ENCODE results near the gene TAX1BP3. TPM values are rescaled to one million over a fixed set of nuclear protein-coding genes. Genes with fewer than 3 reads are reported as not detected.
A peak's percentile ranks its signal among the peaks of the same experiment; 100 is the strongest.

Gene TAX1BP3
- total and polyA plus RNA-seq, 7 experiments from 2014 or later = 10.5 to 34.0 (median 13.3) TPM

DNA sequence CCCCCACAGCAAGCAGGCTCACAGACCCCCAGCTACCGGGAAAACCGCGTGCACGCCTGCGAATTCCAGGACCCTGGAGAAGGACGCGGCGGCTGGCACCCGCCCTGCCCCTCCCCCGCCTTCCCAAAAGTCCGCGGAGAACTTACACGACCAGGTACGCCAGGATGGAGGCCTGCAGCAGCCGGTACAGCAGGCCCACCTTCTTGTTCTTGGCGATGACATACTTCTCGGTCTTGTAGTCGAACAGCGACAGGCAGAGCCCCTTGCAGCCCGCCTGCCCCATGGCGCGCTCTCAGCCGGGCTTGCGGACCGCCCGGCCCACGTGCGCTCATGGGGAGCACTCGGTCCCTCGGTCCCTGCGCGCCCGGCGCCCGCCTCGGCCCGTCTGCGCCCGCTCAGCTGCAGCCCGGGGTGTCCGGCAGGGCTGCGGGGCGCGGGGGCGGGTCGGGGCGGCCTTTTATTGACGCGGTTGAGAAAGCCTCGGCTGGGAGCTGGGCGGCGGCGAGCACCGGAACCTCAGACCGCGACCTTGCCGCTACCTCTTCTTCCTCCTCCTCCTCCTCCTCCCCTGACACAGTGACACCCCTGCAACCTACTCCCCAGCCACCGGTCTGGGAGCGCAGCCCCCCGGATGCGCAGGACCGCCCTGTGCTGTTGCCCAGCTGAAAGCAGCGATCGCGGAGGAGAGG is 27.5 kb upstream of the TAX1BP3 start, which contains the start of gene P2RX5:
Gene P2RX5, minus strand, starts transcription at position 433 of the 689 bp plus-strand sequence. Its CDS starts 150 bp downstream, at position 283.
- H3K27me3 Mint-ChIP-seq = no peaks in the 10 kb centered on the region
- peak within 1 kb of the TSS; percentile 61 for H3K27ac ChIP-seq (ENCODE audit: low read depth, low read length)
- DNase-seq (peak in 8 of 9 donors; percentile 24 to 59 (median 35)), ATAC-seq (peak; percentile 71)
- peaks cover 0 to 16% (median 0%) of the 10 kb centered on the region in 5 donors for H3K36me3 Mint-ChIP-seq
- H3K4me3 ChIP-seq (ENCODE audit: low read length) = peak within 1 kb of the TSS; percentile 82
- peak within 1 kb of the TSS in 8 of 9 donors; percentile 67 to 95 (median 86) for H3K27ac Mint-ChIP-seq
- H3K9me3 ChIP-seq (ENCODE audit: control insufficient read depth in 2 of 3, low read length in 3 of 3) = no peaks in the 10 kb centered on the region
- H3K9me3 Mint-ChIP-seq = peaks cover 0 to 2% (median 0%) of the 10 kb centered on the region in 11 donors
- H3K27me3 ChIP-seq (ENCODE audit: control insufficient read depth in 2 of 2, insufficient read depth in 2 of 2, low read length in 2 of 2) = no peaks in the 10 kb centered on the region
- POLR2A ChIA-PET = interaction anchor here (0.8 to 2.5 kb wide), 7 partner anchors 11 to 150 kb away, joined by 3 to 25 read pairs (median 3); partner anchors contain the start of gene NCBP3
- H3K4me1 ChIP-seq (ENCODE audit: control insufficient read depth in 2 of 2, insufficient read depth in 2 of 2, low read length in 2 of 2) = peaks cover 3 to 9% of the 10 kb centered on the region in 2 donors
- H3K4me1 Mint-ChIP-seq = peaks cover 5 to 39% (median 16%) of the 10 kb centered on the region in 7 donors
- H3K36me3 ChIP-seq (ENCODE audit: control insufficient read depth in 2 of 3, insufficient read depth in 3 of 3, low read length in 3 of 3) = peaks cover 0 to 10% (median 0%) of the 10 kb centered on the region in 3 experiments
- H3K4me3 Mint-ChIP-seq = peak within 1 kb of the TSS; percentile 87 to 98 (median 94)
- intact Hi-C loops (cut with micrococcal nuclease) = loop anchor here (1.0 kb wide), 3 partner anchors 15 to 28 kb away; partner anchors contain the start of genes HASPIN (in 2 of the 2), EMC6 (in 1 of the 2) and TAX1BP3 (in 1 of the 2)
- CTCF ChIA-PET = interaction anchor here (1.1 to 1.3 kb wide), 2 partner anchors 12 to 28 kb away, joined by 3 to 4 read pairs; partner anchors contain the start of gene HASPIN

- peaks cover 0 to 2% (median 0%) of the 10 kb centered on the region in 11 donors for H3K9me3 Mint-ChIP-seq
- H3K27me3 ChIP-seq (ENCODE audit: control insufficient read depth in 2 of 2, insufficient read depth in 2 of 2, low read length in 2 of 2) = no peaks in the 10 kb centered on the region
- H3K4me3 ChIP-seq (ENCODE audit: low read length) = peak overlapping the region; percentile 82
- ATAC-seq = peak; percentile 3
- H3K4me1 ChIP-seq (ENCODE audit: control insufficient read depth in 2 of 2, insufficient read depth in 2 of 2, low read length in 2 of 2) = peaks cover 3 to 9% of the 10 kb centered on the region in 2 donors
- peaks cover 0 to 16% (median 0%) of the 10 kb centered on the region in 3 experiments for H3K36me3 ChIP-seq (ENCODE audit: control insufficient read depth in 2 of 3, insufficient read depth in 3 of 3, low read length in 3 of 3)
- no peak for DNase-seq
- ChIA-PET POLR2A (interaction anchor here (1.0 to 2.5 kb wide), 4 partner anchors 13 to 29 kb away, joined by 3 to 25 read pairs (median 4); no protein-coding TSS in a partner anchor), CTCF (interaction anchor here (0.6 to 1.3 kb wide), 5 partner anchors 12 to 1040 kb away, joined by 3 to 4 read pairs (median 3); partner anchors contain the start of gene HASPIN)
- H3K27ac Mint-ChIP-seq = peak overlapping the region in 8 of 9 donors; percentile 51 to 81 (median 67)
- intact Hi-C loops (cut with micrococcal nuclease) = loop anchor here in 1 of 2 donors (1.0 kb wide), 1 partner anchor 28 kb away; the partner anchor contains the start of gene HASPIN
- no peaks in the 10 kb centered on the region for H3K27me3 Mint-ChIP-seq
- H3K36me3 Mint-ChIP-seq = peaks cover 0 to 13% (median 0%) of the 10 kb centered on the region in 5 donors
- H3K27ac ChIP-seq (ENCODE audit: low read depth, low read length) = peak overlapping the region; percentile 61
- H3K4me1 Mint-ChIP-seq = peaks cover 5 to 39% (median 16%) of the 10 kb centered on the region in 7 donors
- no peaks in the 10 kb centered on the region for H3K9me3 ChIP-seq (ENCODE audit: control insufficient read depth in 2 of 3, low read length in 3 of 3)
- H3K4me3 Mint-ChIP-seq = peak overlapping the region; percentile 82 to 98 (median 88)
These were observed 26.8 kb upstream of the TAX1BP3 start for GRCh38 chr17:3695129-3695722.

DNA sequence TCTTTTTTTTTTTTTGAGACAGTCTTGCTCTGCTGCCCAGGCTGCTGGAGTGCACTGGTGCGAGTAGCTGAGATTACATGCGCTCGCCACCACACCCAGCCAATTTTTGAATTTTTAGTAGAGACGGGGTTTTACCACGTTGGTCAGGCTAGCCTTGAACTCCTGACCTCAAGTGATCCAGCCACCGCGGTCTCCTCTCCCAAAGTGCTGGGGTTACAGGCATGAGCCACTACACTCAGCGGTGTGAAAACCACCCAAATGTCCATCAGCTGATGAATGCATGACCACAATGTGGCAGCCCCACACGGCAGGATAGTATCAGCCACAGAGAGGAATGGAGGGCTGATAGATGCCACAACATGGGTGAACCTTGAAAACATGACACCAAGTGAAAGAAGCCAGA is 25.5 kb upstream of the TAX1BP3 start:
- Mint-ChIP-seq H3K9me3 (peaks cover 0 to 2% (median 0%) of the 10 kb centered on the region in 11 donors), H3K27ac (peak overlapping the region in 8 of 9 donors; percentile 7 to 87 (median 54)), H3K4me1 (peaks cover 5 to 39% (median 16%) of the 10 kb centered on the region in 7 donors), H3K36me3 (peaks cover 0 to 17% (median 3%) of the 10 kb centered on the region in 5 donors), H3K27me3 (no peaks in the 10 kb centered on the region), H3K4me3 (peak overlapping the region in 9 of 10 donors; percentile 68 to 98 (median 87))
- Histone ChIP-seq H3K4me3 (ENCODE audit: low read length) (no peak overlapping the region), H3K27ac (ENCODE audit: low read depth, low read length) (no peak overlapping the region), H3K4me1 (ENCODE audit: control insufficient read depth in 2 of 2, insufficient read depth in 2 of 2, low read length in 2 of 2) (peaks cover 3 to 9% of the 10 kb centered on the region in 2 donors), H3K9me3 (ENCODE audit: control insufficient read depth in 2 of 3, low read length in 3 of 3) (no peaks in the 10 kb centered on the region), H3K27me3 (ENCODE audit: control insufficient read depth in 2 of 2, insufficient read depth in 2 of 2, low read length in 2 of 2) (no peaks in the 10 kb centered on the region), H3K36me3 (ENCODE audit: control insufficient read depth in 2 of 3, insufficient read depth in 3 of 3, low read length in 3 of 3) (peaks cover 0 to 26% (median 0%) of the 10 kb centered on the region in 3 experiments)
- no peak for DNase-seq
- intact Hi-C loops (cut with micrococcal nuclease) = no loop called here
- ChIA-PET POLR2A (interaction anchor here (0.6 to 1.3 kb wide), 2 partner anchors 10 to 17 kb away, joined by 3 read pairs; no protein-coding TSS in a partner anchor), CTCF (interaction anchor here (1.1 kb wide), 1 partner anchor 9 kb away, joined by 3 read pairs; no protein-coding TSS in a partner anchor)
- peak; percentile 49 for ATAC-seq

DNA sequence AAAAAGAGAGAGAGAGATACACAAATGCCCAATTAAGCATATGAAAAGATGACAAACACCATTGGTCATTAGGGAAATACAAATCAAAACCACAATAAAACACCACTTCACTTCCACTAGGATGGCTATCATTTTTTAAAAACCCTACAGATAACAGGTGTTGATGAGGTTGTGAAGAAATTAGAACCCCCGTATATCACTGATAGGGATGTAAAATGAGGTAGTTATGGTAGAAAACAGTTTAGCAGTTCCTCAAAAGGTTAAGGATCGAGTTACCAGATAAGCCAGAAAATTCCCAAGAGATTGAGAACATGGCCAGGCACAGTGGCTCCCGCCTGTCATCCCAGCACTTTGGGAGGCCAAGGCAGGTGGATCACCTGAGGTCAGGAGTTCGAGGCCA is 24.8 kb upstream of the TAX1BP3 start:
- Histone ChIP-seq H3K27me3 (ENCODE audit: control insufficient read depth in 2 of 2, insufficient read depth in 2 of 2, low read length in 2 of 2) (no peaks in the 10 kb centered on the region), H3K36me3 (ENCODE audit: control insufficient read depth in 2 of 3, insufficient read depth in 3 of 3, low read length in 3 of 3) (peaks cover 0 to 26% (median 0%) of the 10 kb centered on the region in 3 experiments), H3K27ac (ENCODE audit: low read depth, low read length) (no peak overlapping the region), H3K9me3 (ENCODE audit: control insufficient read depth in 2 of 3, low read length in 3 of 3) (no peaks in the 10 kb centered on the region), H3K4me1 (ENCODE audit: control insufficient read depth in 2 of 2, insufficient read depth in 2 of 2, low read length in 2 of 2) (peaks cover 3 to 9% of the 10 kb centered on the region in 2 donors), H3K4me3 (ENCODE audit: low read length) (no peak overlapping the region)
- Mint-ChIP-seq H3K36me3 (peaks cover 0 to 18% (median 3%) of the 10 kb centered on the region in 5 donors), H3K4me1 (peaks cover 5 to 39% (median 16%) of the 10 kb centered on the region in 7 donors), H3K9me3 (peaks cover 0 to 2% (median 0%) of the 10 kb centered on the region in 11 donors), H3K27ac (peak overlapping the region in 7 of 9 donors; percentile 7 to 65 (median 45)), H3K27me3 (no peaks in the 10 kb centered on the region), H3K4me3 (peak overlapping the region in 4 of 10 donors; percentile 23 to 54 (median 34))
- ATAC-seq (no peak), DNase-seq (no peak)
- intact Hi-C loops (cut with micrococcal nuclease) = no loop called here
- CTCF ChIA-PET = interaction anchor here (1.1 kb wide), 1 partner anchor 8 kb away, joined by 3 read pairs; no protein-coding TSS in a partner anchor
- POLR2A ChIA-PET = interaction anchor here (0.6 to 1.3 kb wide), 3 partner anchors 18 to 117 kb away, joined by 3 to 4 read pairs (median 3); no protein-coding TSS in a partner anchor

- ChIA-PET POLR2A (interaction anchor here (0.6 to 0.7 kb wide), 2 partner anchors 19 to 118 kb away, joined by 3 to 4 read pairs; no protein-coding TSS in a partner anchor), CTCF (no interaction called here)
- H3K27ac Mint-ChIP-seq = peak overlapping the region in 2 of 9 donors; percentile 2 to 45
- H3K27me3 ChIP-seq (ENCODE audit: control insufficient read depth in 2 of 2, insufficient read depth in 2 of 2, low read length in 2 of 2) = no peaks in the 10 kb centered on the region
- H3K4me3 ChIP-seq (ENCODE audit: low read length) = no peak overlapping the region
- DNase-seq (no peak), ATAC-seq (no peak)
- no peaks in the 10 kb centered on the region for H3K9me3 Mint-ChIP-seq
- peaks cover 0 to 16% (median 3%) of the 10 kb centered on the region in 5 donors for H3K36me3 Mint-ChIP-seq
- intact Hi-C loops (cut with micrococcal nuclease) = no loop called here
- H3K27ac ChIP-seq (ENCODE audit: low read depth, low read length) = no peak overlapping the region
- peaks cover 3 to 9% of the 10 kb centered on the region in 2 donors for H3K4me1 ChIP-seq (ENCODE audit: control insufficient read depth in 2 of 2, insufficient read depth in 2 of 2, low read length in 2 of 2)
- H3K27me3 Mint-ChIP-seq = no peaks in the 10 kb centered on the region
- peaks cover 0 to 26% (median 0%) of the 10 kb centered on the region in 3 experiments for H3K36me3 ChIP-seq (ENCODE audit: control insufficient read depth in 2 of 3, insufficient read depth in 3 of 3, low read length in 3 of 3)
- peaks cover 5 to 39% (median 16%) of the 10 kb centered on the region in 7 donors for H3K4me1 Mint-ChIP-seq
- H3K9me3 ChIP-seq (ENCODE audit: control insufficient read depth in 2 of 3, low read length in 3 of 3) = no peaks in the 10 kb centered on the region
- no peak overlapping the region for H3K4me3 Mint-ChIP-seq
These were observed 24.0 kb upstream of the TAX1BP3 start for GRCh38 chr17:3692346-3692745.

- ChIA-PET CTCF (no interaction called here), POLR2A (no interaction called here)
- H3K27ac Mint-ChIP-seq = no peak overlapping the region
- peaks cover 0 to 16% (median 3%) of the 10 kb centered on the region in 5 donors for H3K36me3 Mint-ChIP-seq
- H3K27me3 Mint-ChIP-seq = no peaks in the 10 kb centered on the region
- H3K27me3 ChIP-seq (ENCODE audit: control insufficient read depth in 2 of 2, insufficient read depth in 2 of 2, low read length in 2 of 2) = no peaks in the 10 kb centered on the region
- peaks cover 0 to 26% (median 0%) of the 10 kb centered on the region in 3 experiments for H3K36me3 ChIP-seq (ENCODE audit: control insufficient read depth in 2 of 3, insufficient read depth in 3 of 3, low read length in 3 of 3)
- ATAC-seq = no peak
- intact Hi-C loops (cut with micrococcal nuclease) = no loop called here
- H3K4me3 ChIP-seq (ENCODE audit: low read length) = no peak overlapping the region
- no peaks in the 10 kb centered on the region for H3K9me3 Mint-ChIP-seq
- no peaks in the 10 kb centered on the region for H3K9me3 ChIP-seq (ENCODE audit: control insufficient read depth in 2 of 3, low read length in 3 of 3)
- DNase-seq = no peak
- H3K4me3 Mint-ChIP-seq = no peak overlapping the region
- H3K27ac ChIP-seq (ENCODE audit: low read depth, low read length) = no peak overlapping the region
- H3K4me1 ChIP-seq (ENCODE audit: control insufficient read depth in 2 of 2, insufficient read depth in 2 of 2, low read length in 2 of 2) = peaks cover 3 to 9% of the 10 kb centered on the region in 2 donors
- H3K4me1 Mint-ChIP-seq = peaks cover 5 to 37% (median 16%) of the 10 kb centered on the region in 7 donors
These were observed 23.3 kb upstream of the TAX1BP3 start for GRCh38 chr17:3691617-3692067.

All from naive thymus-derived CD4-positive, alpha-beta T cell (primary cell).